Choroid plexus epithelial cell (primary cell): Measurements from ENCODE around the gene ZNF778.
"Not testable (repeated sequence)": the region's sequence is repeated elsewhere in the genome, so short reads cannot be mapped to it uniquely, and the experiment has no call there.

Experiments
- DNase-seq: peaks from one replicate; pipeline ENCODE4 v3.0.0-alpha.2; 2010; ENCODE audit warnings: low read depth
- H3K4me3 ChIP-seq: 2 replicates; pipeline ENCODE4 v1.5.1; 2011; ENCODE audit warnings: low read depth, mild to moderate bottlenecking, control low read depth, low read length, moderate library complexity
- CTCF ChIP-seq: conservative IDR thresholded peaks from 2 replicates; pipeline ENCODE4 v1.5.1; 2011; ENCODE audit warnings: low read depth, mild to moderate bottlenecking, control low read depth, inconsistent platforms, low read length, moderate library complexity

Gene ZNF778

GRCh38 chr16:89257281-89257731 lies 39.8 kb downstream of the ZNF778 start:
- peak; percentile 21 for DNase-seq
- no peak for TF ChIP-seq CTCF
- H3K4me3 ChIP-seq = peak overlapping the region; percentile 52

DNA sequence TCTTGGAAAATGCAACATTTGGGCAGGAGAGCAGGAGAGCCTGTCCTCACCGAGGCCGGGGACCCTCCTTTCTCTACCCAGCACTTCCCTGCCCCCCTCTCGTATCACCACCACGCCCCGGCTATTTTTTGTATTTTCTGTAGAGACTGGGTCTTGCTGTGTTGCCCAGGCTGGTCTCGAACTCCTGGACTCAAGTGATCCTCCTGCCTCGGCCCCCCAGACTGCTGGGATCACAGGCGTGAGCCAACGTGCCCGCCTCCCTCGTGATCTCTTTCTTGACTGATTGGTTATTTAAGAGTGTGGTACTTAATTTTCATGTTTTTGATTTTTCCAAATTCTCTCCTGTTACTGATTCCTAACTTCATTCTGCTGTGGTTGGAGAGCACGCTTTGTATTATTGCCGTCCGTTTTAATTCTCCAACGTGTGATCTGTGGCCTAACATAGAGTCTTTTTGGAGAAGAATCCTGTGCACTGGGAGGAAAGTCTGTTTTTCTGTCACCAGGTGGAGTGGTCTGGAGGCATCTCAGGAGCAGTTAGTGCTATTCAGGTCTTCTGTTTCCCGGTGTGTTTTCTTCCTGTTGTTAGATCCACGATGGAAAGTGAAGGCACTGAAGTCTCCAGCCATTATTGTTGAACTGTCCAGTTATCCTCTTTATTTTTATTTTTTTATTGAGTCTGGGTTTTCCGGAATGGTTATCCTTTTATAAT lies 40.4 kb downstream of the ZNF778 start:
- TF ChIP-seq CTCF = peak; percentile 26
- DNase-seq = peak; percentile 20
- peak overlapping the region; percentile 52 for H3K4me3 ChIP-seq

- not testable (repeated sequence) for H3K4me3 ChIP-seq, DNase-seq
Measured at GRCh38 chr16:89259901-89260300, 42.4 kb downstream of the ZNF778 start.

DNA sequence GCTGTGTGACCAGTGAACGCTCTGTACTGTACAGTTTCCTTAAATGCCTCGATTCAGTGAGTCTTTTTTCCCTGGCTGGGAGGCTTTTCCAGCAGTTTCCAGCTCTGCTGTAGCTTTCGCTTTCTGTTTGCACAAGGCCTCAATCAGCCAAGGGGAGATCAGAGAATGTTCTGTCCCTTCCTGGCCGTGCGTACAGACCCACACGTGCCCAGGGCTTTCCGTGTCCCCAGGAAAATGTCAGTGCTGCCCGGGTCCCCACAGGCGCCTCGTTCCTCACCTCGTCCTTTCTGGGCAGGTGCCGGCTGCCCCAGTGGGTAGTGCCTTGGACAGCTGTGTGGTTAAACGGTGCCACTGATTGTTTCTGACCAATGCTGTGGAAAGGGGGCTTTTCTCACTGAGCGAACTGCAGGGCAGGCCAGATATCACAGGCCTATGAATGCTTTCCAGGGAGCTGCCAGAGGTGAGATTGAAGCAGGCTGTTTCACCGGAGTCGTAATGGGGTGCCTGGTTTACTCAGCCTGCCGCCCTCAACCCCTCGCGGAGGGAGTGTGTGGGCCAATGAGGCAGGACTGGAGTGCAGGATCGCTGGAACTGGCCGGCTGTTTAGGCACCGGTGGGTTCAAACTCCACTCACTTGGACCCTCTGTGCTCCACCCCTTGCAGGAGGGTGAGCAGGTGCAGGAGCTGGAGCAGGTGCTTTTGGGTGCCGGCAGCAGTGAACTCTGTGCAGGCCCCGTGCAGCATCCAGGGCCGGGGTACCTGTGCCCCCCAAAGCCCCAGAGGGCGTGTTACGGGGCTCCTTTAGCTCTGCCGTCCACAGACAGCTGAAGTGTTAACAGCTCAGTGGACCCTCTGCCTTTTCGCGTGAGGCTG lies 44.4 kb downstream of the ZNF778 start:
- H3K4me3 ChIP-seq = no peak overlapping the region
- peak; percentile 21 for DNase-seq
- TF ChIP-seq CTCF = no peak

DNA sequence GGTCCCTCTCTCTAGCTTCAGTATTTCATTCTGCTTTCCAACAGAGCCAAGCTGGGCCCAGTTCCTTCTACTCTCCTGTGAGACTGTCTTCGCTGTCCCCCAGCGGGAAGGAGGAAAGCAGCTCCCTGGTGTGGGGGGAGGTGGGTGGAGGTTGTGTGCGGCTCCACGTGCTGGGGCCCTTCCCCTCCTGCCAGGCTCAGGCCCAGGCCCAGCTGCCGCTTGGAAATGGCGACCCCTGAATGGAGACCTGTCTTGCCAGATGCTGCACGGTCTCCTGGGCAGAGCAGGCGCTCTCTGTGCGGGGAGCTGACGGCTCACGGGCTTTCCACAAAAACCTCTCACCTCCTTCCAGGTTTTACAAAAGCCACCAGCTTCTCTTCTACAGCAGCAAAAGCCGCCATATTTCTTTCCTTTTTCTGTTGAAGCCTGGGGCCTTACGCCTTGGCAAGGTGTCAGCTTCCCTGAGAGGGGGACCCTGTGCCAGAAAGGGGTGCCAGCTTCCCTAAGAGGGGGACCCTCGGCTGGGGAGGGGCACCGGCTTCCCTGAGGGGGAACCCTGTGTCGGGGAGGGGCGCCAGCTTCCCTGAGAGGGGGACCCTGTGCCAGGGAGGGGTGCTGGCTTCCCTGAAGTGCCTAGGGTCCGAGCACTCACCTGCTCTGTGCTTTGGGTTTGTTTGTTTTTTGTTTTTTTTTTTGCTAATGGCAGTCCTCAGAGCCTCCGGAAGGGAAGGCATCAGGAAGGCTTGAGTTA lies 47.5 kb downstream of the ZNF778 start:
- no peak for TF ChIP-seq CTCF

DNA sequence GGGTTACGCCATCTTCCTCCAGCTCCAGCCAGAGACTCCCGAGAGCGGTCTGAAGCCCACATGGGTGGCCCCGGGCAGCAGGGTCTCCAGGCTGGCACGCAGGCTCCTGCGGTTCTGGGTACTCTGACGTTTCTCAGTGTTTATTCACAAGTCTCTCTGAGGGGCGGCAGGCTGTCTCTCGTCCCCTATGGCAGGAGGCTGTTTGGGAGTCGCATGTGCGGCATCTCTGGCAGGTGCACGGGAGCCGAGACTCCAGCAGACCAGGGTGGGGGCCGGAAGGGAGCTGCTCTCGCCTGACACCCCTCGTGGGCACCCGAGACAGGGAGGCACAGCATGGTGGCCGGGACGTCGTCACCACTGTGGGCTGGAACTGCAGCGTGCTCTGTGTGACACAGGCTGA lies 48.1 kb downstream of the ZNF778 start:
- no peak for TF ChIP-seq CTCF
- no peak for DNase-seq
- no peak overlapping the region for H3K4me3 ChIP-seq

More for the DNA sequence above, 47.5 kb downstream of the ZNF778 start:
- no peak for DNase-seq
- no peak overlapping the region for H3K4me3 ChIP-seq
